Trophoblast cell (in vitro differentiated cells and primary cell): ENCODE data around the gene MBD3L1.

Experiments used
- DNase-seq, 2 donors: peaks; one replicate each; pipeline ENCODE4 v3.0.0-alpha.2; 2016
- H2AFZ ChIP-seq: 2 replicates; pipeline ENCODE4 v1.6.1; 2013; ENCODE audit warnings: low read length, moderate library complexity, mild to moderate bottlenecking; ENCODE audit not compliant: insufficient read depth, poor library complexity
- H2AK5ac ChIP-seq: 2 replicates; pipeline ENCODE4 v1.6.1; 2013; ENCODE audit warnings: mild to moderate bottlenecking, low read length
- H2BK120ac ChIP-seq: 2 replicates; pipeline ENCODE4 v1.6.1; 2013; ENCODE audit warnings: low read length, mild to moderate bottlenecking, moderate library complexity; ENCODE audit not compliant: insufficient read depth, poor library complexity
- H2BK12ac ChIP-seq: 2 replicates; pipeline ENCODE4 v1.6.1; 2013; ENCODE audit warnings: mild to moderate bottlenecking, low read length, moderate library complexity
- H2BK5ac ChIP-seq: 2 replicates; pipeline ENCODE4 v1.6.1; 2013; ENCODE audit warnings: low read length, low read depth, moderate library complexity, mild to moderate bottlenecking; ENCODE audit not compliant: poor library complexity
- H3K14ac ChIP-seq: 2 replicates; pipeline ENCODE4 v1.6.1; 2013; ENCODE audit warnings: mild to moderate bottlenecking, low read length
- H3K18ac ChIP-seq: 2 replicates; pipeline ENCODE4 v1.6.1; 2013; ENCODE audit warnings: mild to moderate bottlenecking, low read length
- H3K23ac ChIP-seq: 2 replicates; pipeline ENCODE4 v1.6.1; 2013; ENCODE audit warnings: low read length
- H3K27ac ChIP-seq: 2 replicates; pipeline ENCODE4 v1.5.1; 2013; ENCODE audit warnings: low read depth, mild to moderate bottlenecking, inconsistent platforms, low read length, moderate library complexity
- H3K27me3 ChIP-seq: 2 replicates; pipeline ENCODE4 v1.6.1; 2013; ENCODE audit warnings: inconsistent platforms, mild to moderate bottlenecking, low read length, moderate library complexity; ENCODE audit not compliant: insufficient read depth
- H3K36me3 ChIP-seq, 2 experiments: 1 replicate in 1 of 2; 2 replicates in 1 of 2; pipeline ENCODE4 v1.6.1; 2013; ENCODE audit warnings: low read length in 2 of 2, mild to moderate bottlenecking in 2 of 2, moderate library complexity in 1 of 2; ENCODE audit not compliant: insufficient read depth in 2 of 2, control insufficient read depth in 1 of 2
- H3K4ac ChIP-seq: 2 replicates; pipeline ENCODE4 v1.6.1; 2013; ENCODE audit warnings: low read depth, mild to moderate bottlenecking, low read length, moderate library complexity
- H3K4me1 ChIP-seq, 2 experiments: 1 replicate in 1 of 2; 2 replicates in 1 of 2; pipeline ENCODE4 v1.6.1; 2013; ENCODE audit warnings: low read length in 2 of 2, mild to moderate bottlenecking in 2 of 2, moderate library complexity in 1 of 2; ENCODE audit not compliant: insufficient read depth in 2 of 2, control insufficient read depth in 1 of 2
- H3K4me2 ChIP-seq: 2 replicates; pipeline ENCODE4 v1.6.1; 2013; ENCODE audit warnings: inconsistent platforms, mild to moderate bottlenecking, low read length, moderate library complexity
- H3K4me3 ChIP-seq: 2 replicates; pipeline ENCODE4 v1.5.1; 2013; ENCODE audit warnings: mild to moderate bottlenecking, low read depth, low read length, inconsistent platforms
- H3K79me1 ChIP-seq: one replicate; pipeline ENCODE4 v1.6.1; 2013; ENCODE audit warnings: low read length
- H3K79me2 ChIP-seq: 2 replicates; pipeline ENCODE4 v1.6.1; 2013; ENCODE audit warnings: low read length, mild to moderate bottlenecking; ENCODE audit not compliant: control insufficient read depth, insufficient read depth, poor library complexity
- H3K9ac ChIP-seq: 2 replicates; pipeline ENCODE4 v1.6.1; 2013; ENCODE audit warnings: mild to moderate bottlenecking, low read length
- H3K9me3 ChIP-seq: 2 replicates; pipeline ENCODE4 v1.6.1; 2013; ENCODE audit warnings: low read depth, mild to moderate bottlenecking, control low read depth, inconsistent platforms, low read length; ENCODE audit not compliant: insufficient read depth
- H4K12ac ChIP-seq: 2 replicates; pipeline ENCODE4 v1.6.1; 2013; ENCODE audit warnings: low read depth, mild to moderate bottlenecking, low read length, moderate library complexity
- H4K8ac ChIP-seq: 2 replicates; pipeline ENCODE4 v1.6.1; 2013; ENCODE audit warnings: low read depth, mild to moderate bottlenecking, low read length, moderate library complexity
- H4K91ac ChIP-seq: one replicate; pipeline ENCODE4 v1.6.1; 2013; ENCODE audit warnings: low read depth, mild to moderate bottlenecking, low read length, moderate library complexity
- WGBS: extraction: QIAGEN DNeasy Blood & Tissue Kit; methylation state at CpG from one replicate; pipeline ENCODE4 v1.1.7; 2013; ENCODE audit warnings: missing lambda C conversion rate; ENCODE audit not compliant: insufficient read length, insufficient coverage; ENCODE audit errors: extremely low coverage; 5-methylcytosine and 5-hydroxymethylcytosine counted together

MBD3L1 gene

DNA sequence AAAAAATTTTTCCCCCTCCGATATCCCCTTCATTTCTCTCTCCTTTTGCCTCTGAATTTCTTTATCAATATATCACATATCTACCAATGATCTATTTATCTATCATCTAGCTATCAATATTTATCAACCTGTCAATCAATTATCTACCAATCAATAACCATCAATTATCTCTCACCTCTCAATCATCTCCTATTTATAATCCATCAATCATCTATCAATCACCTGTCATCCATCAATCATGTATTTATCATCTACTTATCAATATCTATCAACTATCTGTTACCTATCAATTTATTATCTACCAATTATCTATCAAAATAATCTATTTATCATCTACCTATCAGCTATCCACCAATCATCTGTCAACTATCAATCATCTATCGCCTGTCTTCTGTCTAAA, 17.1 kb downstream of the MBD3L1 start:
- Histone ChIP-seq H2AFZ (no peak overlapping the region), H3K36me3 (no peaks in the 10 kb centered on the region), H4K12ac (no peak overlapping the region), H3K27me3 (no peaks in the 10 kb centered on the region), H3K23ac (no peak overlapping the region), H4K91ac (no peak overlapping the region), H3K14ac (no peak overlapping the region), H3K79me1 (no peaks in the 10 kb centered on the region), H3K27ac (no peak overlapping the region), H3K79me2 (no peaks in the 10 kb centered on the region), H2BK5ac (no peak overlapping the region), H3K4me3 (no peak overlapping the region), H3K9me3 (peaks cover 26% of the 10 kb centered on the region), H2AK5ac (no peak overlapping the region), H4K8ac (no peak overlapping the region), H3K4me1 (no peaks in the 10 kb centered on the region), H2BK12ac (no peak overlapping the region), H2BK120ac (no peak overlapping the region), H3K4me2 (no peak overlapping the region), H3K4ac (no peak overlapping the region), H3K18ac (no peak overlapping the region), H3K9ac (no peak overlapping the region)
- no peak for DNase-seq
- 100% methylated on average over 2 of the region's 2 CpGs for WGBS

DNA sequence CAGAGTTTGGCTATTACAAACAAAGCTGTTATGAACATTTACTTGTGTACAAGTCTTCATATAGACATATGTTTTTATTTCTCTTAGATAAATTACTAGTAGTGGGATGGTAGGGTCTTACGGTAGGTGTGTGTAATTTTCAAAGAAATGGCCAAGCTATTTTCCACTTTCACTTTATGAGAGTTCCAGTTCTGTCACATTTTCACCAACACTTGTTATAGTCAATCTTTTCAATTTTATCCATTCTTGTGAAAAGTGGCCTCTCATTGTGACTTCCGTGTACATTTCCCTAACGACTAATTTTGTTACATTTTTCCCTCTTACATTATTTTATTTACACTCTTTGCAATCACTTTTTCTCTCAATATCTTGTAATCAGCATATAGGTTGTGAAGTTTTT, 18.3 kb downstream of the MBD3L1 start:
- no peak overlapping the region for H3K23ac ChIP-seq
- H2BK120ac ChIP-seq: no peak overlapping the region
- no peak overlapping the region for H3K27ac ChIP-seq
- WGBS: 100% methylated on average over 1 of the region's 3 CpGs
- H2AFZ ChIP-seq: no peak overlapping the region
- no peak overlapping the region for H3K14ac ChIP-seq
- H3K36me3 ChIP-seq: no peaks in the 10 kb centered on the region
- no peak overlapping the region for H3K4ac ChIP-seq
- no peak overlapping the region for H4K8ac ChIP-seq
- H3K79me2 ChIP-seq: no peaks in the 10 kb centered on the region
- no peak overlapping the region for H3K4me2 ChIP-seq
- H3K79me1 ChIP-seq: no peaks in the 10 kb centered on the region
- no peaks in the 10 kb centered on the region for H3K4me1 ChIP-seq
- H4K91ac ChIP-seq: no peak overlapping the region
- no peaks in the 10 kb centered on the region for H3K27me3 ChIP-seq
- DNase-seq: no peak
- H2BK5ac ChIP-seq: no peak overlapping the region
- no peak overlapping the region for H4K12ac ChIP-seq
- H3K18ac ChIP-seq: no peak overlapping the region
- peaks cover 30% of the 10 kb centered on the region for H3K9me3 ChIP-seq
- H3K4me3 ChIP-seq: no peak overlapping the region
- no peak overlapping the region for H2BK12ac ChIP-seq
- no peak overlapping the region for H3K9ac ChIP-seq
- H2AK5ac ChIP-seq: no peak overlapping the region

DNA sequence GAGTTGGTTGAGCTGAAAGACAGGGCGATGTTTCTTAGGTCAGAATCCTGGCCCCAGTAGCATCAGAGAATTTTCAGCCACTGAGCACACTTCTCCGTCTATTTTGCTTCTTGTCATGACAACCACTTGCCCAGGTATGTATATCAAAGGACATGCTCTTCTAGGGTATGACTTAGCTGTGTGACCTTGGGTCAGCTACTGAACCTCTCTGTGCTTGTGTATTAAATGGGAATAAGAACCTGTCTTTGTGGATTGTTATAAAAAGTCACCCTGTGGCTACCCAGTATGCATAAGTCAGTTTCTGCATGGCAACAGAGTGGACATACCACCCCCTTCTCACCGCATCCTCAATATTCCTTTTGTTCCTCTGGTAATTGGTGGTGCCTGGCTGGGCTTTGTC, 26.1 kb downstream of the MBD3L1 start:
- no peaks in the 10 kb centered on the region for H3K79me1 ChIP-seq
- no peak overlapping the region for H3K4me3 ChIP-seq
- DNase-seq: no peak
- H3K4me2 ChIP-seq: no peak overlapping the region
- no peaks in the 10 kb centered on the region for H3K27me3 ChIP-seq
- no CpG with 5 or more reads among the region's 3 CpGs for WGBS
- no peak overlapping the region for H3K27ac ChIP-seq
- no peak overlapping the region for H3K9ac ChIP-seq
- no peak overlapping the region for H2AK5ac ChIP-seq
- no peak overlapping the region for H4K12ac ChIP-seq
- H2BK5ac ChIP-seq: no peak overlapping the region
- no peak overlapping the region for H2AFZ ChIP-seq
- H3K9me3 ChIP-seq: peaks cover 24% of the 10 kb centered on the region
- H3K23ac ChIP-seq: no peak overlapping the region
- H2BK12ac ChIP-seq: no peak overlapping the region
- no peaks in the 10 kb centered on the region for H3K4me1 ChIP-seq
- no peak overlapping the region for H4K91ac ChIP-seq
- no peak overlapping the region for H2BK120ac ChIP-seq
- no peaks in the 10 kb centered on the region for H3K79me2 ChIP-seq
- H3K36me3 ChIP-seq: no peaks in the 10 kb centered on the region
- H3K4ac ChIP-seq: no peak overlapping the region
- no peak overlapping the region for H4K8ac ChIP-seq
- no peak overlapping the region for H3K14ac ChIP-seq
- no peak overlapping the region for H3K18ac ChIP-seq

DNA sequence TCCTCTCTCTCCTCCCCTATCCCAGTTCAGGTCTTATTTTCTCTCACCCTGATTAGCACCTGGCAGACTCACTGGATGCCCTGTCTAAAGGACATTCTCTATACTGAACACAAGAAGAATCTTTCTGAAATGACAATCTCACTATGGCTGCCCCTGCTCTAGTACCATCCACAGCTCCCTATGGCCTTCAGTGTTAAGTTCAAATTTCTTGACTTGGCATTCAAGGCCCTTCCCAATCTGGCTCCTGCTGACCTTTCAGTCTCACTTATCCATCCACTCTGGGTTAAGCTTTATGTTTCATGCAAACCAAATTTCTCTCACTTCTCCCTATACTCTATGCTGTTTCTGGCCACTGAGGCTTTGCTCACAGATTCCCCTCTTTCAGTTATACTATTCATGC, 34.2 kb downstream of the MBD3L1 start:
- no peak overlapping the region for H2AFZ ChIP-seq
- no peak overlapping the region for H2AK5ac ChIP-seq
- no peaks in the 10 kb centered on the region for H3K27me3 ChIP-seq
- H3K4me2 ChIP-seq: no peak overlapping the region
- no peak overlapping the region for H3K27ac ChIP-seq
- no peak overlapping the region for H3K14ac ChIP-seq
- no peak overlapping the region for H4K12ac ChIP-seq
- H3K4me3 ChIP-seq: no peak overlapping the region
- H3K79me1 ChIP-seq: no peaks in the 10 kb centered on the region
- no peak overlapping the region for H2BK12ac ChIP-seq
- no peak overlapping the region for H3K18ac ChIP-seq
- no peak overlapping the region for H4K8ac ChIP-seq
- DNase-seq: no peak
- H3K9me3 ChIP-seq: peaks cover 30% of the 10 kb centered on the region
- H2BK5ac ChIP-seq: no peak overlapping the region
- no peak overlapping the region for H3K9ac ChIP-seq
- H4K91ac ChIP-seq: no peak overlapping the region
- H3K36me3 ChIP-seq: no peaks in the 10 kb centered on the region
- no peaks in the 10 kb centered on the region for H3K79me2 ChIP-seq
- H2BK120ac ChIP-seq: no peak overlapping the region
- H3K4ac ChIP-seq: no peak overlapping the region
- H3K4me1 ChIP-seq: no peaks in the 10 kb centered on the region
- H3K23ac ChIP-seq: no peak overlapping the region
